Measurements from ENCODE around the gene PRKG1. TPM values are rescaled to one million over a fixed set of nuclear protein-coding genes. Genes with fewer than 3 reads are reported as not detected.
"Not testable (repeated sequence)": the region's sequence is repeated elsewhere in the genome, so short reads cannot be mapped to it uniquely, and the experiment has no call there.

The PRKG1 gene
- total RNA-seq, 1 experiment from 2014 or later, result 1.0 TPM

GRCh38 chr10:51709324-51709972, 635.2 kb downstream of the PRKG1 start:
- DNase-seq (ENCODE audit: extremely low read depth, low read depth), result no peak

GRCh38 chr10:51711519-51711891, 637.2 kb downstream of the PRKG1 start:
- no peak for DNase-seq (ENCODE audit: extremely low read depth, low read depth)

GRCh38 chr10:51716981-51717380, 642.7 kb downstream of the PRKG1 start:
- DNase-seq (ENCODE audit: extremely low read depth, low read depth), result no peak

GRCh38 chr10:51718804-51719291, 644.6 kb downstream of the PRKG1 start:
- DNase-seq (ENCODE audit: extremely low read depth, low read depth), result no peak

- DNase-seq (ENCODE audit: extremely low read depth, low read depth), result no peak
Observed at GRCh38 chr10:51724038-51724437, 649.8 kb downstream of the PRKG1 start.

- DNase-seq (ENCODE audit: extremely low read depth, low read depth), result no peak
Observed at GRCh38 chr10:51729822-51730555, 655.7 kb downstream of the PRKG1 start.

GRCh38 chr10:51733057-51733456, 658.8 kb downstream of the PRKG1 start:
- DNase-seq (ENCODE audit: extremely low read depth, low read depth), result no peak

GRCh38 chr10:51743146-51743545, 668.9 kb downstream of the PRKG1 start:
- no peak for DNase-seq (ENCODE audit: extremely low read depth, low read depth)

- DNase-seq (ENCODE audit: extremely low read depth, low read depth), result no peak
Observed at GRCh38 chr10:51744235-51745000, 670.1 kb downstream of the PRKG1 start.

GRCh38 chr10:51745397-51745796, 671.1 kb downstream of the PRKG1 start:
- no peak for DNase-seq (ENCODE audit: extremely low read depth, low read depth)

- no peak for DNase-seq (ENCODE audit: extremely low read depth, low read depth)
Observed at GRCh38 chr10:51747216-51747615, 672.9 kb downstream of the PRKG1 start.

- no peak for DNase-seq (ENCODE audit: extremely low read depth, low read depth)
Observed at GRCh38 chr10:51748959-51749358, 674.7 kb downstream of the PRKG1 start.

- DNase-seq (ENCODE audit: extremely low read depth, low read depth), result no peak
Observed at GRCh38 chr10:51758366-51758765, 684.1 kb downstream of the PRKG1 start.

GRCh38 chr10:51758838-51759237, 684.6 kb downstream of the PRKG1 start:
- DNase-seq (ENCODE audit: extremely low read depth, low read depth), result not testable (repeated sequence)

GRCh38 chr10:51759896-51760534, 685.7 kb downstream of the PRKG1 start:
- no peak for DNase-seq (ENCODE audit: extremely low read depth, low read depth)

GRCh38 chr10:51760864-51761640, 686.8 kb downstream of the PRKG1 start:
- no peak for DNase-seq (ENCODE audit: extremely low read depth, low read depth)

- no peak for DNase-seq (ENCODE audit: extremely low read depth, low read depth)
Observed at GRCh38 chr10:51763746-51764145, 689.5 kb downstream of the PRKG1 start.

GRCh38 chr10:51765284-51765971, 691.1 kb downstream of the PRKG1 start:
- no peak for DNase-seq (ENCODE audit: extremely low read depth, low read depth)

- no peak for DNase-seq (ENCODE audit: extremely low read depth, low read depth)
Observed at GRCh38 chr10:51766423-51767102, 692.3 kb downstream of the PRKG1 start.

Measured in NCI-H460 (cell line).